ENCODE measurements around the gene WDPCP. TPM values are rescaled to one million over a fixed set of nuclear protein-coding genes. Genes with fewer than 3 reads are reported as not detected.
"Not testable (repeated sequence)": the region's sequence is repeated elsewhere in the genome, so short reads cannot be mapped to it uniquely, and the experiment has no call there.

The WDPCP gene
- total RNA-seq, 2 experiments from 2014 or later = 10.5 to 12.0 TPM

GRCh38 chr2:63249161-63249560 is 339.1 kb downstream of the WDPCP start:
- POLR2A ChIA-PET = no interaction called here
- H3K27me3 Mint-ChIP-seq = no peaks in the 10 kb centered on the region
- no peak overlapping the region for H3K27ac Mint-ChIP-seq
- peaks cover 4% of the 10 kb centered on the region for H3K4me1 Mint-ChIP-seq
- peaks cover 9% of the 10 kb centered on the region for H3K9me3 Mint-ChIP-seq
- H3K36me3 Mint-ChIP-seq = peaks cover 3% of the 10 kb centered on the region
- ATAC-seq (ENCODE audit: low read depth) = no peak
- H3K4me3 Mint-ChIP-seq = no peak overlapping the region
- DNase-seq = no peak

GRCh38 chr2:63242747-63243146 is 345.5 kb downstream of the WDPCP start:
- H3K27me3 Mint-ChIP-seq = no peaks in the 10 kb centered on the region
- ATAC-seq (ENCODE audit: low read depth) = no peak
- POLR2A ChIA-PET = no interaction called here
- no peaks in the 10 kb centered on the region for H3K36me3 Mint-ChIP-seq
- no peak overlapping the region for H3K4me3 Mint-ChIP-seq
- no peak overlapping the region for H3K27ac Mint-ChIP-seq
- no peak for DNase-seq
- no peaks in the 10 kb centered on the region for H3K4me1 Mint-ChIP-seq
- peaks cover 3% of the 10 kb centered on the region for H3K9me3 Mint-ChIP-seq

GRCh38 chr2:63225964-63226686 is 362.2 kb downstream of the WDPCP start:
- no peak for DNase-seq
- no peaks in the 10 kb centered on the region for H3K36me3 Mint-ChIP-seq

GRCh38 chr2:63218800-63219526 is 369.3 kb downstream of the WDPCP start:
- DNase-seq = no peak
- no peak overlapping the region for H3K4me3 Mint-ChIP-seq
- no peaks in the 10 kb centered on the region for H3K4me1 Mint-ChIP-seq
- H3K27ac Mint-ChIP-seq = no peak overlapping the region
- H3K36me3 Mint-ChIP-seq = no peaks in the 10 kb centered on the region
- peaks cover 10% of the 10 kb centered on the region for H3K9me3 Mint-ChIP-seq
- H3K27me3 Mint-ChIP-seq = no peaks in the 10 kb centered on the region
- POLR2A ChIA-PET = no interaction called here
- ATAC-seq (ENCODE audit: low read depth) = no peak

More at GRCh38 chr2:63225964-63226686, 362.2 kb downstream of the WDPCP start:
- Mint-ChIP-seq H3K27ac (no peak overlapping the region), H3K4me3 (no peak overlapping the region), H3K9me3 (peaks cover 1% of the 10 kb centered on the region), H3K27me3 (no peaks in the 10 kb centered on the region), H3K4me1 (no peaks in the 10 kb centered on the region)
- POLR2A ChIA-PET = no interaction called here
- ATAC-seq (ENCODE audit: low read depth) = no peak

- H3K27me3 Mint-ChIP-seq = no peaks in the 10 kb centered on the region
- no peak for ATAC-seq (ENCODE audit: low read depth)
- no peaks in the 10 kb centered on the region for H3K36me3 Mint-ChIP-seq
- DNase-seq = no peak
- H3K27ac Mint-ChIP-seq = no peak overlapping the region
- H3K4me3 Mint-ChIP-seq = no peak overlapping the region
- no peaks in the 10 kb centered on the region for H3K9me3 Mint-ChIP-seq
- POLR2A ChIA-PET = no interaction called here
- H3K4me1 Mint-ChIP-seq = no peaks in the 10 kb centered on the region
Observed at GRCh38 chr2:63195310-63195709, 393.0 kb downstream of the WDPCP start.

- Mint-ChIP-seq H3K9me3 (peaks cover 2% of the 10 kb centered on the region), H3K4me3 (no peak overlapping the region), H3K4me1 (no peaks in the 10 kb centered on the region), H3K27ac (no peak overlapping the region), H3K27me3 (no peaks in the 10 kb centered on the region), H3K36me3 (no peaks in the 10 kb centered on the region)
- DNase-seq = no peak
- no peak for ATAC-seq (ENCODE audit: low read depth)
- POLR2A ChIA-PET = no interaction called here
Observed at GRCh38 chr2:63194175-63194574, 394.1 kb downstream of the WDPCP start.

- Mint-ChIP-seq H3K27ac (no peak overlapping the region), H3K27me3 (no peaks in the 10 kb centered on the region), H3K9me3 (peaks cover 6% of the 10 kb centered on the region), H3K4me3 (no peak overlapping the region), H3K4me1 (no peaks in the 10 kb centered on the region), H3K36me3 (no peaks in the 10 kb centered on the region)
- POLR2A ChIA-PET = no interaction called here
- ATAC-seq (ENCODE audit: low read depth) = no peak
- DNase-seq = no peak
Observed at GRCh38 chr2:63192889-63193774, 395.1 kb downstream of the WDPCP start.

- no peak for ATAC-seq (ENCODE audit: low read depth)
- DNase-seq = no peak
- Mint-ChIP-seq H3K27ac (no peak overlapping the region), H3K27me3 (no peaks in the 10 kb centered on the region), H3K4me3 (no peak overlapping the region), H3K9me3 (peaks cover 9% of the 10 kb centered on the region), H3K4me1 (no peaks in the 10 kb centered on the region), H3K36me3 (no peaks in the 10 kb centered on the region)
- POLR2A ChIA-PET = no interaction called here
Observed at GRCh38 chr2:63192169-63192888, 395.9 kb downstream of the WDPCP start.

GRCh38 chr2:63189026-63189425 is 399.3 kb downstream of the WDPCP start:
- H3K36me3 Mint-ChIP-seq = no peaks in the 10 kb centered on the region
- H3K9me3 Mint-ChIP-seq = peaks cover 14% of the 10 kb centered on the region
- no peak overlapping the region for H3K27ac Mint-ChIP-seq
- POLR2A ChIA-PET = no interaction called here
- no peaks in the 10 kb centered on the region for H3K27me3 Mint-ChIP-seq
- ATAC-seq (ENCODE audit: low read depth) (no peak), DNase-seq (no peak)
- H3K4me1 Mint-ChIP-seq = no peaks in the 10 kb centered on the region
- H3K4me3 Mint-ChIP-seq = no peak overlapping the region

- Mint-ChIP-seq H3K4me1 (no peaks in the 10 kb centered on the region), H3K27ac (no peak overlapping the region), H3K36me3 (no peaks in the 10 kb centered on the region), H3K9me3 (peaks cover 15% of the 10 kb centered on the region), H3K4me3 (no peak overlapping the region), H3K27me3 (no peaks in the 10 kb centered on the region)
- DNase-seq (no peak), ATAC-seq (ENCODE audit: low read depth) (no peak)
- POLR2A ChIA-PET = no interaction called here
Observed at GRCh38 chr2:63186331-63186730, 401.9 kb downstream of the WDPCP start.

- Mint-ChIP-seq H3K9me3 (peaks cover 1% of the 10 kb centered on the region), H3K27me3 (no peaks in the 10 kb centered on the region), H3K27ac (no peak overlapping the region), H3K4me3 (no peak overlapping the region), H3K36me3 (no peaks in the 10 kb centered on the region), H3K4me1 (no peaks in the 10 kb centered on the region)
- ATAC-seq (ENCODE audit: low read depth) (no peak), DNase-seq (no peak)
- POLR2A ChIA-PET = no interaction called here
Observed at GRCh38 chr2:63163161-63163820, 425.0 kb downstream of the WDPCP start.

- no peak overlapping the region for H3K4me3 Mint-ChIP-seq
- POLR2A ChIA-PET = no interaction called here
- no peak for ATAC-seq (ENCODE audit: low read depth)
Observed at GRCh38 chr2:63159262-63159661, 429.0 kb downstream of the WDPCP start.

GRCh38 chr2:63136683-63137082 is 451.6 kb downstream of the WDPCP start:
- H3K4me3 Mint-ChIP-seq; POLR2A ChIA-PET; ATAC-seq (ENCODE audit: low read depth); H3K4me1 Mint-ChIP-seq; DNase-seq; H3K36me3 Mint-ChIP-seq; H3K27ac Mint-ChIP-seq; H3K27me3 Mint-ChIP-seq: not testable (repeated sequence)
- peaks cover 20% of the 10 kb centered on the region for H3K9me3 Mint-ChIP-seq

More at GRCh38 chr2:63159262-63159661, 429.0 kb downstream of the WDPCP start:
- Mint-ChIP-seq H3K4me1 (no peaks in the 10 kb centered on the region), H3K36me3 (no peaks in the 10 kb centered on the region), H3K27ac (no peak overlapping the region), H3K27me3 (no peaks in the 10 kb centered on the region), H3K9me3 (no peaks in the 10 kb centered on the region)
- DNase-seq = no peak
